ENCODE results near the gene MAP6.

The MAP6 gene

GRCh38 chr11:75565221-75565814 lies 103.5 kb downstream of the MAP6 start:
- in situ Hi-C loops (cut with HindIII; ENCODE audit: low pct_unique_long_range_greater_than_20kb, low sequenced_read_pairs), result no loop called here
- no peak for DNase-seq (ENCODE audit: low read depth in 1 of 2, low spot score in 1 of 2)
- TF ChIP-seq JUND (IDR thresholded peaks at IDR 0.05; ENCODE audit: low read depth), result no peak

GRCh38 chr11:75563978-75564552 lies 104.8 kb downstream of the MAP6 start:
- TF ChIP-seq JUND (IDR thresholded peaks at IDR 0.05; ENCODE audit: low read depth), result no peak
- in situ Hi-C loops (cut with HindIII; ENCODE audit: low pct_unique_long_range_greater_than_20kb, low sequenced_read_pairs), result no loop called here
- no peak for DNase-seq (ENCODE audit: low read depth in 1 of 2, low spot score in 1 of 2)

GRCh38 chr11:75563501-75563977 lies 105.3 kb downstream of the MAP6 start:
- no peak for DNase-seq (ENCODE audit: low read depth in 1 of 2, low spot score in 1 of 2)
- TF ChIP-seq JUND (IDR thresholded peaks at IDR 0.05; ENCODE audit: low read depth), result no peak
- in situ Hi-C loops (cut with HindIII; ENCODE audit: low pct_unique_long_range_greater_than_20kb, low sequenced_read_pairs), result no loop called here

GRCh38 chr11:75562836-75563484 lies 105.9 kb downstream of the MAP6 start:
- peak; percentile 46 to 67 for DNase-seq (ENCODE audit: low read depth in 1 of 2, low spot score in 1 of 2)
- in situ Hi-C loops (cut with HindIII; ENCODE audit: low pct_unique_long_range_greater_than_20kb, low sequenced_read_pairs), result no loop called here
- no peak for TF ChIP-seq JUND (IDR thresholded peaks at IDR 0.05; ENCODE audit: low read depth)

GRCh38 chr11:75562048-75562835 lies 106.6 kb downstream of the MAP6 start, which contains the start of gene SERPINH1:
TSS of gene SERPINH1 (plus strand) at chr11:75562253. CDS start at chr11:75566350, 4,097 bp downstream.
- DNase-seq (ENCODE audit: low read depth in 1 of 2, low spot score in 1 of 2), result peak; percentile 91 to 98
- in situ Hi-C loops (cut with HindIII; ENCODE audit: low pct_unique_long_range_greater_than_20kb, low sequenced_read_pairs), result no loop called here
- no peak for TF ChIP-seq JUND (IDR thresholded peaks at IDR 0.05; ENCODE audit: low read depth)

GRCh38 chr11:75561426-75562047 lies 107.3 kb downstream of the MAP6 start:
- in situ Hi-C loops (cut with HindIII; ENCODE audit: low pct_unique_long_range_greater_than_20kb, low sequenced_read_pairs), result no loop called here
- DNase-seq (ENCODE audit: low read depth in 1 of 2, low spot score in 1 of 2), result no peak

GRCh38 chr11:75560644-75561043 lies 108.2 kb downstream of the MAP6 start:
- no peak for DNase-seq (ENCODE audit: low read depth in 1 of 2, low spot score in 1 of 2)
- in situ Hi-C loops (cut with HindIII; ENCODE audit: low pct_unique_long_range_greater_than_20kb, low sequenced_read_pairs), result no loop called here
- no peak for TF ChIP-seq JUND (IDR thresholded peaks at IDR 0.05; ENCODE audit: low read depth)

More at GRCh38 chr11:75561426-75562047, 107.3 kb downstream of the MAP6 start:
- no peak for TF ChIP-seq JUND (IDR thresholded peaks at IDR 0.05; ENCODE audit: low read depth)

GRCh38 chr11:75558939-75559843 lies 109.6 kb downstream of the MAP6 start:
- no peak for TF ChIP-seq JUND (IDR thresholded peaks at IDR 0.05; ENCODE audit: low read depth)
- no peak for DNase-seq (ENCODE audit: low read depth in 1 of 2, low spot score in 1 of 2)
- in situ Hi-C loops (cut with HindIII; ENCODE audit: low pct_unique_long_range_greater_than_20kb, low sequenced_read_pairs), result no loop called here

GRCh38 chr11:75557666-75558494 lies 111.0 kb downstream of the MAP6 start:
- in situ Hi-C loops (cut with HindIII; ENCODE audit: low pct_unique_long_range_greater_than_20kb, low sequenced_read_pairs), result no loop called here
- DNase-seq (ENCODE audit: low read depth in 1 of 2, low spot score in 1 of 2), result no peak
- TF ChIP-seq JUND (IDR thresholded peaks at IDR 0.05; ENCODE audit: low read depth), result no peak

- in situ Hi-C loops (cut with HindIII; ENCODE audit: low pct_unique_long_range_greater_than_20kb, low sequenced_read_pairs), result no loop called here
- no peak for TF ChIP-seq JUND (IDR thresholded peaks at IDR 0.05; ENCODE audit: low read depth)
- no peak for DNase-seq (ENCODE audit: low read depth in 1 of 2, low spot score in 1 of 2)
Observed at GRCh38 chr11:75556275-75556674, 112.6 kb downstream of the MAP6 start.

All from T47D (cell line).